SK-N-SH treated with all-trans-retinoic acid at 6 μM for 48 hours (cell line): ENCODE measurements around the gene CCDC63.

Source experiments
- ATAC-seq: fragments of 200-7000 bp; cut with Tn5 transposase; 3 replicates; pipeline ENCODE4 v1.9.1; 2020; ENCODE audit warnings: mild to moderate bottlenecking, moderate library complexity
- ARNTL ChIP-seq: fragments of 450-650 bp; formaldehyde crosslinking; IDR thresholded peaks from 2 replicates; pipeline ENCODE4 v1.5.0; 2020; ENCODE audit warnings: low read depth, mild to moderate bottlenecking, moderate library complexity, borderline replicate concordance
- BACH2 ChIP-seq: fragments of 250-450 bp; sonication (Bioruptor Pico); IDR thresholded peaks from 2 replicates; pipeline ENCODE4 v1.9.0; 2021; ENCODE audit warnings: mild to moderate bottlenecking, borderline replicate concordance
- CSDC2 ChIP-seq: fragments of 250-450 bp; sonication (Bioruptor Pico); IDR thresholded peaks from 2 replicates; pipeline ENCODE4 v1.5.0; 2020; ENCODE audit warnings: mild to moderate bottlenecking, moderate library complexity
- ISL1 ChIP-seq: fragments of 250-450 bp; sonication (Bioruptor Pico); IDR thresholded peaks from 2 replicates; pipeline ENCODE4 v2.1.2; 2022; ENCODE audit warnings: mild to moderate bottlenecking, moderate library complexity
- OSR1 ChIP-seq: fragments of 250-450 bp; sonication (Bioruptor Pico); IDR thresholded peaks from 2 replicates; pipeline ENCODE4 v1.8.0; 2022; ENCODE audit warnings: moderate library complexity, mild to moderate bottlenecking, inconsistent platforms
- PPARA ChIP-seq: fragments of 250-450 bp; sonication (Bioruptor Pico); IDR thresholded peaks from 2 replicates; pipeline ENCODE4 v1.5.0; 2020; ENCODE audit warnings: mild to moderate bottlenecking, borderline replicate concordance
- RARB ChIP-seq: fragments of 250-450 bp; sonication (Bioruptor Pico); IDR thresholded peaks from 2 replicates; pipeline ENCODE4 v1.8.0; 2021; ENCODE audit warnings: mild to moderate bottlenecking, moderate library complexity
- SNAI2 ChIP-seq: fragments of 250-450 bp; sonication (Bioruptor Pico); IDR thresholded peaks from 2 replicates; pipeline ENCODE4 v1.5.0; 2020; ENCODE audit warnings: mild to moderate bottlenecking, moderate library complexity
- TCF4 ChIP-seq: fragments of 250-450 bp; sonication (Bioruptor Pico); IDR thresholded peaks from 2 replicates; pipeline ENCODE4 v1.8.0; 2021; ENCODE audit warnings: mild to moderate bottlenecking, moderate library complexity, borderline replicate concordance
- TOX ChIP-seq: fragments of 250-450 bp; sonication (Bioruptor Pico); IDR thresholded peaks from 2 replicates; pipeline ENCODE4 v1.8.0; 2021; ENCODE audit warnings: mild to moderate bottlenecking, moderate library complexity, borderline replicate concordance
- ZC3H10 ChIP-seq: fragments of 250-450 bp; sonication (Bioruptor Pico); IDR thresholded peaks from 2 replicates; pipeline ENCODE4 v1.5.1; 2021; ENCODE audit warnings: mild to moderate bottlenecking, moderate library complexity
- ZFP3 ChIP-seq: fragments of 250-450 bp; sonication (Bioruptor Pico); IDR thresholded peaks from 2 replicates; pipeline ENCODE4 v1.5.0; 2020; ENCODE audit warnings: mild to moderate bottlenecking, moderate library complexity
- ZFP30 ChIP-seq: fragments of 450-650 bp; formaldehyde crosslinking; IDR thresholded peaks from 2 replicates; pipeline ENCODE4 v1.5.0; 2022; ENCODE audit warnings: mild to moderate bottlenecking, moderate library complexity
- ZNF565 ChIP-seq: fragments of 450-650 bp; formaldehyde crosslinking; conservative IDR thresholded peaks from 2 replicates; pipeline ENCODE4 v1.5.0; 2020; ENCODE audit warnings: low read depth, mild to moderate bottlenecking, moderate library complexity
- ZNF70 ChIP-seq: fragments of 450-650 bp; formaldehyde crosslinking; IDR thresholded peaks from 2 replicates; pipeline ENCODE4 v1.5.0; 2020; ENCODE audit warnings: mild to moderate bottlenecking, moderate library complexity
- TF ChIP-seq, protein P1 (sequence below): fragments of 250-450 bp; sonication (Bioruptor Pico); IDR thresholded peaks from 2 replicates; pipeline ENCODE4 v1.5.0; 2020; ENCODE audit warnings: mild to moderate bottlenecking, moderate library complexity
- TF ChIP-seq, protein P2 (sequence below): fragments of 250-450 bp; sonication (Bioruptor Pico); IDR thresholded peaks from 2 replicates; pipeline ENCODE4 v1.8.0; 2021; ENCODE audit warnings: low read depth, mild to moderate bottlenecking, moderate library complexity, borderline replicate concordance
- TF ChIP-seq, protein P3 (sequence below): fragments of 250-450 bp; sonication (Bioruptor Pico); IDR thresholded peaks from 2 replicates; pipeline ENCODE4 v1.8.0; 2020; ENCODE audit warnings: mild to moderate bottlenecking, moderate library complexity, borderline replicate concordance
- TF ChIP-seq, protein P4 (sequence below): fragments of 250-450 bp; sonication (Bioruptor Pico); IDR thresholded peaks from 2 replicates; pipeline ENCODE4 v1.5.1; 2021; ENCODE audit warnings: mild to moderate bottlenecking, moderate library complexity
- TF ChIP-seq, protein P5 (sequence below): fragments of 250-450 bp; sonication (Bioruptor Pico); IDR thresholded peaks from 2 replicates; pipeline ENCODE4 v1.5.1; 2020; ENCODE audit warnings: low read depth, mild to moderate bottlenecking, moderate library complexity

CCDC63 gene

DNA sequence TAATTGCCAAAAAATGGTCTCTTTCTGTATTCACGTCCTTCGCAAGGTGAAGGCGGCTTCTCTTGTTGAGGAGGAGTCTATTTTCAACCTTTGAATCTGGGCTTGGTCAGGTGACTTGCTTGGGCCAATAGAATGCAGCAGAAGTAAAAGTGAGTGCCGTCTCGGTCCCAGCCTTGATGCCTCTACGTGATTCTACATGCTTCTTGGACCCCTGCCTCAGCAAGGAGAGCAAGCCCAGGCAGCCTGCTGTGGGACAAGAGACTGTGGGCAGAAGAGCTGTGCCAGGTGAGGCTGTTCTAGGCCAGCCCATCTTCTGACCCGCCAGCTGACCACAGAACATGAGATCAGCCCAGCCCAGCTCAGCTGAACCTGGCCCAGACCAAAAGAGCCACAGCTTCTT is 39.1 kb upstream of the CCDC63 start:
- no peak for ATAC-seq
- no peak for TF ChIP-seq SNAI2 (CRISPR knock-in tag)
- TF ChIP-seq ZC3H10 (CRISPR knock-in tag): no peak
- no peak for TF ChIP-seq TCF4 (CRISPR knock-in tag)
- TF ChIP-seq, protein P1, sequence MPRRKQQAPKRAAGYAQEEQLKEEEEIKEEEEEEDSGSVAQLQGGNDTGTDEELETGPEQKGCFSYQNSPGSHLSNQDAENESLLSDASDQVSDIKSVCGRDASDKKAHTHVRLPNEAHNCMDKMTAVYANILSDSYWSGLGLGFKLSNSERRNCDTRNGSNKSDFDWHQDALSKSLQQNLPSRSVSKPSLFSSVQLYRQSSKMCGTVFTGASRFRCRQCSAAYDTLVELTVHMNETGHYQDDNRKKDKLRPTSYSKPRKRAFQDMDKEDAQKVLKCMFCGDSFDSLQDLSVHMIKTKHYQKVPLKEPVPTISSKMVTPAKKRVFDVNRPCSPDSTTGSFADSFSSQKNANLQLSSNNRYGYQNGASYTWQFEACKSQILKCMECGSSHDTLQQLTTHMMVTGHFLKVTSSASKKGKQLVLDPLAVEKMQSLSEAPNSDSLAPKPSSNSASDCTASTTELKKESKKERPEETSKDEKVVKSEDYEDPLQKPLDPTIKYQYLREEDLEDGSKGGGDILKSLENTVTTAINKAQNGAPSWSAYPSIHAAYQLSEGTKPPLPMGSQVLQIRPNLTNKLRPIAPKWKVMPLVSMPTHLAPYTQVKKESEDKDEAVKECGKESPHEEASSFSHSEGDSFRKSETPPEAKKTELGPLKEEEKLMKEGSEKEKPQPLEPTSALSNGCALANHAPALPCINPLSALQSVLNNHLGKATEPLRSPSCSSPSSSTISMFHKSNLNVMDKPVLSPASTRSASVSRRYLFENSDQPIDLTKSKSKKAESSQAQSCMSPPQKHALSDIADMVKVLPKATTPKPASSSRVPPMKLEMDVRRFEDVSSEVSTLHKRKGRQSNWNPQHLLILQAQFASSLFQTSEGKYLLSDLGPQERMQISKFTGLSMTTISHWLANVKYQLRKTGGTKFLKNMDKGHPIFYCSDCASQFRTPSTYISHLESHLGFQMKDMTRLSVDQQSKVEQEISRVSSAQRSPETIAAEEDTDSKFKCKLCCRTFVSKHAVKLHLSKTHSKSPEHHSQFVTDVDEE (CRISPR knock-in tag): no peak
- TF ChIP-seq BACH2 (CRISPR knock-in tag): no peak
- no peak for TF ChIP-seq ZNF70
- no peak for TF ChIP-seq CSDC2 (CRISPR knock-in tag)
- no peak for TF ChIP-seq RARB (CRISPR knock-in tag)
- no peak for TF ChIP-seq ZFP30 (CRISPR knock-in tag)
- TF ChIP-seq, protein P2, sequence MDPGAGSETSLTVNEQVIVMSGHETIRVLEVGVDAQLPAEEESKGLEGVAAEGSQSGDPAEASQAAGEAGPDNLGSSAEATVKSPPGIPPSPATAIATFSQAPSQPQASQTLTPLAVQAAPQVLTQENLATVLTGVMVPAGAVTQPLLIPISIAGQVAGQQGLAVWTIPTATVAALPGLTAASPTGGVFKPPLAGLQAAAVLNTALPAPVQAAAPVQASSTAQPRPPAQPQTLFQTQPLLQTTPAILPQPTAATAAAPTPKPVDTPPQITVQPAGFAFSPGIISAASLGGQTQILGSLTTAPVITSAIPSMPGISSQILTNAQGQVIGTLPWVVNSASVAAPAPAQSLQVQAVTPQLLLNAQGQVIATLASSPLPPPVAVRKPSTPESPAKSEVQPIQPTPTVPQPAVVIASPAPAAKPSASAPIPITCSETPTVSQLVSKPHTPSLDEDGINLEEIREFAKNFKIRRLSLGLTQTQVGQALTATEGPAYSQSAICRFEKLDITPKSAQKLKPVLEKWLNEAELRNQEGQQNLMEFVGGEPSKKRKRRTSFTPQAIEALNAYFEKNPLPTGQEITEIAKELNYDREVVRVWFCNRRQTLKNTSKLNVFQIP (CRISPR knock-in tag): no peak
- no peak for TF ChIP-seq PPARA (CRISPR knock-in tag)
- TF ChIP-seq, protein P3, sequence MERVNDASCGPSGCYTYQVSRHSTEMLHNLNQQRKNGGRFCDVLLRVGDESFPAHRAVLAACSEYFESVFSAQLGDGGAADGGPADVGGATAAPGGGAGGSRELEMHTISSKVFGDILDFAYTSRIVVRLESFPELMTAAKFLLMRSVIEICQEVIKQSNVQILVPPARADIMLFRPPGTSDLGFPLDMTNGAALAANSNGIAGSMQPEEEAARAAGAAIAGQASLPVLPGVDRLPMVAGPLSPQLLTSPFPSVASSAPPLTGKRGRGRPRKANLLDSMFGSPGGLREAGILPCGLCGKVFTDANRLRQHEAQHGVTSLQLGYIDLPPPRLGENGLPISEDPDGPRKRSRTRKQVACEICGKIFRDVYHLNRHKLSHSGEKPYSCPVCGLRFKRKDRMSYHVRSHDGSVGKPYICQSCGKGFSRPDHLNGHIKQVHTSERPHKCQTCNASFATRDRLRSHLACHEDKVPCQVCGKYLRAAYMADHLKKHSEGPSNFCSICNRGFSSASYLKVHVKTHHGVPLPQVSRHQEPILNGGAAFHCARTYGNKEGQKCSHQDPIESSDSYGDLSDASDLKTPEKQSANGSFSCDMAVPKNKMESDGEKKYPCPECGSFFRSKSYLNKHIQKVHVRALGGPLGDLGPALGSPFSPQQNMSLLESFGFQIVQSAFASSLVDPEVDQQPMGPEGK: no peak
- TF ChIP-seq TOX: no peak
- no peak for TF ChIP-seq OSR1 (CRISPR knock-in tag)
- TF ChIP-seq, protein P4, sequence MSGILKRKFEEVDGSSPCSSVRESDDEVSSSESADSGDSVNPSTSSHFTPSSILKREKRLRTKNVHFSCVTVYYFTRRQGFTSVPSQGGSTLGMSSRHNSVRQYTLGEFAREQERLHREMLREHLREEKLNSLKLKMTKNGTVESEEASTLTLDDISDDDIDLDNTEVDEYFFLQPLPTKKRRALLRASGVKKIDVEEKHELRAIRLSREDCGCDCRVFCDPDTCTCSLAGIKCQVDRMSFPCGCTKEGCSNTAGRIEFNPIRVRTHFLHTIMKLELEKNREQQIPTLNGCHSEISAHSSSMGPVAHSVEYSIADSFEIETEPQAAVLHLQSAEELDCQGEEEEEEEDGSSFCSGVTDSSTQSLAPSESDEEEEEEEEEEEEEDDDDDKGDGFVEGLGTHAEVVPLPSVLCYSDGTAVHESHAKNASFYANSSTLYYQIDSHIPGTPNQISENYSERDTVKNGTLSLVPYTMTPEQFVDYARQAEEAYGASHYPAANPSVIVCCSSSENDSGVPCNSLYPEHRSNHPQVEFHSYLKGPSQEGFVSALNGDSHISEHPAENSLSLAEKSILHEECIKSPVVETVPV (CRISPR knock-in tag): no peak
- TF ChIP-seq, protein P5, sequence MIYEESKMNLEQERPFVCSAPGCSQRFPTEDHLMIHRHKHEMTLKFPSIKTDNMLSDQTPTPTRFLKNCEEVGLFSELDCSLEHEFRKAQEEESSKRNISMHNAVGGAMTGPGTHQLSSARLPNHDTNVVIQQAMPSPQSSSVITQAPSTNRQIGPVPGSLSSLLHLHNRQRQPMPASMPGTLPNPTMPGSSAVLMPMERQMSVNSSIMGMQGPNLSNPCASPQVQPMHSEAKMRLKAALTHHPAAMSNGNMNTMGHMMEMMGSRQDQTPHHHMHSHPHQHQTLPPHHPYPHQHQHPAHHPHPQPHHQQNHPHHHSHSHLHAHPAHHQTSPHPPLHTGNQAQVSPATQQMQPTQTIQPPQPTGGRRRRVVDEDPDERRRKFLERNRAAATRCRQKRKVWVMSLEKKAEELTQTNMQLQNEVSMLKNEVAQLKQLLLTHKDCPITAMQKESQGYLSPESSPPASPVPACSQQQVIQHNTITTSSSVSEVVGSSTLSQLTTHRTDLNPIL (CRISPR knock-in tag): no peak
- no peak for TF ChIP-seq ISL1
- TF ChIP-seq ARNTL (CRISPR knock-in tag): no peak
- no peak for TF ChIP-seq ZNF565
- no peak for TF ChIP-seq ZFP3 (CRISPR knock-in tag)

DNA sequence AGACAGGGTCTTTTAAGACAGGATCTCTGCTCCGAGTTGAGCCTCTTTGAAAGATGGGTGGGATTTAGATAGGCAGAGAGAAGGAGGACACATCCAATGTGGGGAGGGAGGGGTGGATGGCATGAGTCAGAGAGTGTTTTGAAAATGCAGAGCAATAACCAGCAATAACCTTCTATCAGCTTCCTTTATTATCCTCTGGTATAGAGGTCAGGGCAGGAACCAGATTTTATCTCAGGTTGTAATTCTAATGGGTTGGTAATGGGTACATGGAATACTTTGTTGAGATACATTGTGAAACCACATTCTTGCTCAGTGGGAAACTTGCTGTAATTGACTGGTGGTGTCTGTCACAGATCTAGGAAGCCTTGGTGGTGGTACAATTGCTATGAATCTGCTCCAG is 37.6 kb upstream of the CCDC63 start:
- ATAC-seq: no peak
- TF ChIP-seq OSR1 (CRISPR knock-in tag) (no peak), ISL1 (no peak), ZNF565 (no peak), CSDC2 (CRISPR knock-in tag) (no peak), PPARA (CRISPR knock-in tag) (no peak)
- TF ChIP-seq, protein P1 (CRISPR knock-in tag): no peak
- TF ChIP-seq, protein P5 (CRISPR knock-in tag): no peak
